ENCODE data around the gene ZNF521. TPM values are rescaled to one million over a fixed set of nuclear protein-coding genes. Genes with fewer than 3 reads are reported as not detected.

Gene ZNF521
- polyA plus RNA-seq, 3 donors: 0.07 to 0.20 TPM; not detected in 1

- H3K4me3 ChIP-seq (replicated peaks in 1 of 3; ENCODE audit: low read depth in 2 of 3, low read length in 3 of 3): no peak overlapping the region
- H3K27ac ChIP-seq (ENCODE audit: low read depth in 1 of 2, low read length in 2 of 2): no peak overlapping the region
- no peaks in the 10 kb centered on the region for H3K36me3 ChIP-seq (replicated peaks in 1 of 2; ENCODE audit: control insufficient read depth in 1 of 2, insufficient read depth in 2 of 2, low read length in 2 of 2)
- H3K9me3 Mint-ChIP-seq: peaks cover 0 to 1% (median 0%) of the 10 kb centered on the region in 7 donors
- no peak overlapping the region for H3K4me3 Mint-ChIP-seq
- H3K27ac Mint-ChIP-seq: no peak overlapping the region
- no peaks in the 10 kb centered on the region for H4K20me1 ChIP-seq (ENCODE audit: insufficient read depth, low read length)
- no peaks in the 10 kb centered on the region for H3K4me1 Mint-ChIP-seq
- TF ChIP-seq CTCF (IDR thresholded peaks at IDR 0.05): no peak
- no peaks in the 10 kb centered on the region for H3K4me1 ChIP-seq (ENCODE audit: control insufficient read depth in 1 of 2, insufficient read depth in 2 of 2, low read length in 2 of 2)
- no peak overlapping the region for H3K4me2 ChIP-seq (replicated peaks; ENCODE audit: extremely low read depth, low read length, poor library complexity, severe bottlenecking)
- H3K27me3 Mint-ChIP-seq (ENCODE audit: low read depth in 3 of 3): peaks cover 0 to 2% (median 0%) of the 10 kb centered on the region in 3 donors
- H3K9ac ChIP-seq (ENCODE audit: insufficient read depth, low read length, poor library complexity, severe bottlenecking): no peak overlapping the region
- no peaks in the 10 kb centered on the region for H3K79me2 ChIP-seq (ENCODE audit: insufficient read depth, low read length)
- WGBS (ENCODE audit: insufficient coverage): no CpG with 5 or more reads among the region's 3 CpGs
- H3K27me3 ChIP-seq (ENCODE audit: control insufficient read depth in 2 of 2, insufficient read depth in 2 of 2, low read length in 2 of 2): no peaks in the 10 kb centered on the region
- no peak overlapping the region for H2AFZ ChIP-seq (ENCODE audit: insufficient read depth, low read depth, low read length, poor library complexity, severe bottlenecking)
- no peak for DNase-seq
- H3K36me3 Mint-ChIP-seq: no peaks in the 10 kb centered on the region
- intact Hi-C loops (cut with micrococcal nuclease): no loop called here
- no peaks in the 10 kb centered on the region for H3K9me3 ChIP-seq (replicated peaks in 1 of 2; ENCODE audit: control insufficient read depth in 1 of 2, insufficient read depth in 1 of 2, low read length in 2 of 2)
These were observed 180.6 kb downstream of the ZNF521 start for GRCh38 chr18:25171334-25171733.

GRCh38 chr18:25170402-25170801, 181.6 kb downstream of the ZNF521 start:
- Histone ChIP-seq H3K9me3 (replicated peaks in 1 of 2; ENCODE audit: control insufficient read depth in 1 of 2, insufficient read depth in 1 of 2, low read length in 2 of 2) (no peaks in the 10 kb centered on the region), H2AFZ (ENCODE audit: insufficient read depth, low read depth, low read length, poor library complexity, severe bottlenecking) (no peak overlapping the region), H3K27ac (ENCODE audit: low read depth in 1 of 2, low read length in 2 of 2) (no peak overlapping the region), H3K79me2 (ENCODE audit: insufficient read depth, low read length) (no peaks in the 10 kb centered on the region), H3K9ac (ENCODE audit: insufficient read depth, low read length, poor library complexity, severe bottlenecking) (no peak overlapping the region), H4K20me1 (ENCODE audit: insufficient read depth, low read length) (no peaks in the 10 kb centered on the region), H3K36me3 (replicated peaks in 1 of 2; ENCODE audit: control insufficient read depth in 1 of 2, insufficient read depth in 2 of 2, low read length in 2 of 2) (no peaks in the 10 kb centered on the region), H3K27me3 (ENCODE audit: control insufficient read depth in 2 of 2, insufficient read depth in 2 of 2, low read length in 2 of 2) (no peaks in the 10 kb centered on the region), H3K4me3 (replicated peaks in 1 of 3; ENCODE audit: low read depth in 2 of 3, low read length in 3 of 3) (no peak overlapping the region), H3K4me2 (replicated peaks; ENCODE audit: extremely low read depth, low read length, poor library complexity, severe bottlenecking) (no peak overlapping the region), H3K4me1 (ENCODE audit: control insufficient read depth in 1 of 2, insufficient read depth in 2 of 2, low read length in 2 of 2) (peaks cover 0 to 1% of the 10 kb centered on the region in 2 donors)
- intact Hi-C loops (cut with micrococcal nuclease): no loop called here
- Mint-ChIP-seq H3K27ac (no peak overlapping the region), H3K27me3 (ENCODE audit: low read depth in 3 of 3) (peaks cover 0 to 2% (median 0%) of the 10 kb centered on the region in 3 donors), H3K9me3 (peaks cover 0 to 1% (median 0%) of the 10 kb centered on the region in 7 donors), H3K36me3 (no peaks in the 10 kb centered on the region), H3K4me3 (no peak overlapping the region), H3K4me1 (peaks cover under 1% of the 10 kb centered on the region)
- WGBS (ENCODE audit: insufficient coverage): no CpG with 5 or more reads among the region's 4 CpGs
- no peak for DNase-seq
- TF ChIP-seq CTCF (IDR thresholded peaks at IDR 0.05): no peak

All from CD14-positive monocyte (primary cell).